Heart left ventricle (tissue), 13 donors: Measurements from ENCODE around the gene ARHGEF33.

ENCODE experiments used
- CTCF ChIP-seq, 12 donors: fragments of 200-600 bp; sonication (generic) in 4 of 12; IDR thresholded peaks; one replicate each; pipeline versions ENCODE4 v1.5.0 to v1.8.0; 2018 to 2022; ENCODE audit warnings: antibody characterized with exemption in 12 of 12, mild to moderate bottlenecking in 5 of 12
- POLR2A ChIP-seq, 2 donors: fragments of 450-650 bp; IDR thresholded peaks; one replicate each; pipeline ENCODE4 v1.6.1; 2017; ENCODE audit warnings: antibody characterized with exemption in 2 of 2, mild to moderate bottlenecking in 2 of 2, moderate library complexity in 2 of 2
- donor health status: ischemic (EF 13 %, LVEDD 7.1; RV severe dilation, severe dysfunction).
- donor health status: DM: no; HTN: yes; CAD: no.
- donor health status: DM: no; HTN: no; CAD: no.
- donor health status: ischemic (EF 25% LVEDD 6.9; RV normal size, moderate dysfunction).
- donor health status: ischemic (EF 25% LVEDD 5.7; RV mildly dilated, moderate dysfunction).
- donor health status: ischemic (EF 35%, LVEDD 5.7; RV mildly dilated, moderate dysfunction).
- donor health status: nonischemic (EF 11% LVEDD 7.7; RV severe dilation, severe dysfunction).
- donor health status: DM: yes; HTN: yes; CAD: no.
- donor health status: PGD.
- donor health status: ischemic (EF 29% LVEDD 5.4; RV normal size, mild dysfunction).
- donor health status: nonischemic (EF 23%, LVEDD 6.1; RV moderate dilation, normal function).

GRCh38 chr2:38887347-38887746, 2.3 kb upstream of the ARHGEF33 start:
- TF ChIP-seq CTCF (IDR thresholded peaks at IDR 0.05) (no peak), POLR2A (IDR thresholded peaks at IDR 0.05) (no peak)
